IMR-90 (cell line): ENCODE data around the gene OTUB2. TPM values are rescaled to one million over a fixed set of nuclear protein-coding genes. Genes with fewer than 3 reads are reported as not detected.

Experiments used
- ATAC-seq: fragments of 200-7000 bp; cut with Tn5 transposase; 2 replicates; pipeline ENCODE4 v1.9.1; 2020; ENCODE audit warnings: low read depth, mild to moderate bottlenecking, moderate library complexity
- BruUV-seq: library from RNA; stranded (reverse); fragments of 400-500 nt; replicated peaks from 2 replicates; lab custom pipeline; 2021; lab: Mats Ljungman, UMichigan
- CTCF ChIA-PET: fragments of 300-600 bp; formaldehyde crosslinking; extraction: SDS; loops from one replicate; lab custom pipeline; 2021; ENCODE audit warnings: antibody characterized with exemption; lab: Yijun Ruan, JAX
- POLR2A ChIA-PET: fragments of 300-600 bp; sonication (Branson Sonifier 250); formaldehyde crosslinking; loops from one replicate; lab custom pipeline; 2022; ENCODE audit warnings: antibody characterized with exemption; ENCODE audit not compliant: unreplicated experiment; lab: Charles Lee
- DNase-seq: peaks from one replicate; pipeline ENCODE4 v3.0.0; 2013
- H2AFZ ChIP-seq: replicated peaks from 2 replicates; pipeline ENCODE3; 2013; ENCODE audit warnings: low read length, mild to moderate bottlenecking; ENCODE audit not compliant: poor library complexity
- H2AK5ac ChIP-seq: 2 replicates; pipeline ENCODE4 v1.6.1; 2013; ENCODE audit warnings: low read depth, low read length, inconsistent platforms
- H2AK9ac ChIP-seq: replicated peaks from 2 replicates; pipeline ENCODE3; 2013; ENCODE audit warnings: mild to moderate bottlenecking, low read depth, low read length, moderate library complexity; ENCODE audit not compliant: poor library complexity
- H2BK120ac ChIP-seq: 2 replicates; pipeline ENCODE4 v1.6.1; 2013; ENCODE audit warnings: low read depth, low read length, inconsistent platforms
- H2BK15ac ChIP-seq: 3 replicates; pipeline ENCODE4 v1.6.1; 2013; ENCODE audit warnings: low read depth, low read length, inconsistent platforms
- H2BK20ac ChIP-seq: 2 replicates; pipeline ENCODE4 v1.6.1; 2013; ENCODE audit warnings: low read depth, mild to moderate bottlenecking, inconsistent platforms, low read length, moderate library complexity
- H2BK5ac ChIP-seq: 2 replicates; pipeline ENCODE4 v1.6.1; 2013; ENCODE audit warnings: mild to moderate bottlenecking, low read depth, low read length, inconsistent platforms; ENCODE audit not compliant: poor library complexity, severe bottlenecking
- H3K14ac ChIP-seq: replicated peaks from 2 replicates; pipeline ENCODE4 v1.6.1; 2013; ENCODE audit warnings: low read depth, low read length, inconsistent platforms
- H3K18ac ChIP-seq: 2 replicates; pipeline ENCODE4 v1.6.1; 2013; ENCODE audit warnings: low read depth, low read length, control low read depth
- H3K23ac ChIP-seq: 2 replicates; pipeline ENCODE4 v1.6.1; 2013; ENCODE audit warnings: low read depth, low read length, inconsistent platforms
- H3K27ac ChIP-seq: 2 replicates; pipeline ENCODE4 v1.5.1; 2013; ENCODE audit warnings: mild to moderate bottlenecking, control low read depth, low read length; ENCODE audit not compliant: insufficient read depth
- H3K27me3 ChIP-seq: 2 replicates; pipeline ENCODE4 v1.6.1; 2013; ENCODE audit warnings: low read length; ENCODE audit not compliant: control insufficient read depth, insufficient read depth
- H3K36me3 ChIP-seq: 2 replicates; pipeline ENCODE4 v1.6.1; 2013; ENCODE audit warnings: low read length, mixed read lengths; ENCODE audit not compliant: control insufficient read depth, insufficient read depth
- H3K4ac ChIP-seq: 2 replicates; pipeline ENCODE4 v1.6.1; 2013; ENCODE audit warnings: low read depth, low read length, inconsistent platforms
- H3K4me1 ChIP-seq: 2 replicates; pipeline ENCODE4 v1.6.1; 2013; ENCODE audit warnings: low read length, mixed read lengths; ENCODE audit not compliant: control insufficient read depth, insufficient read depth
- H3K4me2 ChIP-seq: 2 replicates; pipeline ENCODE4 v1.6.1; 2013; ENCODE audit warnings: low read depth, mild to moderate bottlenecking, control low read depth, low read length, moderate library complexity
- H3K4me3 ChIP-seq: 2 replicates; pipeline ENCODE4 v1.5.1; 2013; ENCODE audit warnings: low read depth, mild to moderate bottlenecking, control low read depth, low read length, moderate library complexity; ENCODE audit not compliant: insufficient read depth
- H3K56ac ChIP-seq: 2 replicates; pipeline ENCODE4 v1.6.1; 2013; ENCODE audit warnings: low read length, inconsistent platforms; ENCODE audit not compliant: insufficient read depth; ENCODE audit errors: extremely low read depth
- H3K79me1 ChIP-seq, 2 experiments: 2 replicates each; pipeline ENCODE4 v1.6.1; 2013; ENCODE audit warnings: low read length in 2 of 2, inconsistent platforms in 1 of 2, low read depth in 1 of 2
- H3K9ac ChIP-seq: 2 replicates; pipeline ENCODE4 v1.6.1; 2013; ENCODE audit warnings: low read depth, low read length, control low read depth
- H3K9me1 ChIP-seq: 2 replicates; pipeline ENCODE4 v1.6.1; 2013; ENCODE audit warnings: low read length, inconsistent platforms; ENCODE audit not compliant: insufficient read depth
- H3K9me3 ChIP-seq: 2 replicates; pipeline ENCODE4 v1.6.1; 2013; ENCODE audit warnings: low read length; ENCODE audit not compliant: control insufficient read depth, insufficient read depth
- H4K20me1 ChIP-seq: 2 replicates; pipeline ENCODE4 v1.6.1; 2013; ENCODE audit warnings: low read length, inconsistent platforms; ENCODE audit not compliant: insufficient read depth
- H4K5ac ChIP-seq: 2 replicates; pipeline ENCODE4 v1.6.1; 2013; ENCODE audit warnings: mild to moderate bottlenecking, low read depth, low read length, control low read depth
- H4K8ac ChIP-seq, 2 experiments: 2 replicates each; pipeline ENCODE4 v1.6.1; 2013; ENCODE audit warnings: low read depth in 2 of 2, low read length in 2 of 2, control low read depth in 1 of 2, inconsistent platforms in 1 of 2
- H4K91ac ChIP-seq: 2 replicates; pipeline ENCODE4 v1.6.1; 2013; ENCODE audit warnings: low read depth, low read length, inconsistent platforms; ENCODE audit not compliant: insufficient read depth
- BHLHE40 ChIP-seq: fragments of 150-350 bp; IDR thresholded peaks from 2 replicates; pipeline ENCODE4 v1.6.1; 2016; ENCODE audit warnings: mild to moderate bottlenecking, low read depth, low read length
- CEBPB ChIP-seq: IDR thresholded peaks from 2 replicates; pipeline ENCODE4 v1.6.1; 2012; ENCODE audit warnings: low read depth, low read length, improper control_type of control experiment
- CHD1 ChIP-seq: IDR thresholded peaks from 2 replicates; pipeline ENCODE4 v1.6.1; 2012; ENCODE audit warnings: low read depth, low read length, improper control_type of control experiment
- CTCF ChIP-seq: conservative IDR thresholded peaks from 2 replicates; pipeline ENCODE4 v1.5.1; 2012; ENCODE audit warnings: mild to moderate bottlenecking, low read depth, low read length, improper control_type of control experiment
- ELK1 ChIP-seq: fragments of 150-350 bp; IDR thresholded peaks from 2 replicates; pipeline ENCODE4 v1.6.1; 2016; ENCODE audit warnings: low read depth, mild to moderate bottlenecking, low read length, moderate library complexity, borderline replicate concordance
- FOS ChIP-seq: fragments of 150-350 bp; IDR thresholded peaks from 2 replicates; pipeline ENCODE4 v1.6.1; 2016; ENCODE audit warnings: low read depth, low read length
- MAFK ChIP-seq: IDR thresholded peaks from 2 replicates; pipeline ENCODE4 v1.6.1; 2012; ENCODE audit warnings: low read depth, low read length, improper control_type of control experiment
- MAZ ChIP-seq: IDR thresholded peaks from 2 replicates; pipeline ENCODE4 v1.6.1; 2012; ENCODE audit warnings: low read depth, mild to moderate bottlenecking, low read length, improper control_type of control experiment, moderate library complexity, borderline replicate concordance
- MXI1 ChIP-seq: IDR thresholded peaks from 2 replicates; pipeline ENCODE4 v1.6.1; 2012; ENCODE audit warnings: low read depth, mild to moderate bottlenecking, low read length, moderate library complexity, borderline replicate concordance
- NFE2L2 ChIP-seq: fragments of 150-350 bp; IDR thresholded peaks from 2 replicates; pipeline ENCODE4 v1.6.1; 2016; ENCODE audit warnings: low read depth, mild to moderate bottlenecking, low read length
- POLR2A ChIP-seq: IDR thresholded peaks from 2 replicates; pipeline ENCODE4 v1.6.1; 2012; ENCODE audit warnings: mild to moderate bottlenecking, low read depth, low read length
- RAD21 ChIP-seq: IDR thresholded peaks from 2 replicates; pipeline ENCODE4 v1.6.1; 2012; ENCODE audit warnings: low read length, improper control_type of control experiment
- RCOR1 ChIP-seq: IDR thresholded peaks from 2 replicates; pipeline ENCODE4 v1.6.1; 2012; ENCODE audit warnings: mild to moderate bottlenecking, low read length, improper control_type of control experiment; ENCODE audit not compliant: insufficient replicate concordance
- RFX5 ChIP-seq: IDR thresholded peaks from 2 replicates; pipeline ENCODE4 v1.8.0; 2012; ENCODE audit warnings: low read depth, mild to moderate bottlenecking, low read length, moderate library complexity
- SMC3 ChIP-seq: fragments of 150-350 bp; IDR thresholded peaks from 2 replicates; pipeline ENCODE4 v1.6.1; 2016; ENCODE audit warnings: low read depth, mild to moderate bottlenecking, antibody characterized with exemption, low read length, moderate library complexity
- USF2 ChIP-seq: fragments of 150-350 bp; IDR thresholded peaks from 2 replicates; pipeline ENCODE4 v1.6.1; 2017; ENCODE audit warnings: mild to moderate bottlenecking, antibody characterized with exemption, low read length, low read depth
- WGBS, 2 experiments: methylation state at CpG; one replicate each; pipeline versions ENCODE4 v1.1.5 to v1.1.7; 2013; ENCODE audit warnings: missing lambda C conversion rate in 2 of 2; ENCODE audit not compliant: insufficient read length in 1 of 2; ENCODE audit errors: extremely low coverage in 2 of 2; 5-methylcytosine and 5-hydroxymethylcytosine counted together
- dilution Hi-C: fragments of 300-500 bp; cut with HindIII; formaldehyde crosslinking; loops from one replicate; pipeline ENCODE4 v1.14.3; 2018; ENCODE audit warnings: low sequenced_read_pairs; ENCODE audit not compliant: unreplicated experiment
- in situ Hi-C: fragments of 300-500 bp; cut with MboI; formaldehyde crosslinking; loops from 3 replicates; pipeline ENCODE4 v1.14.3; 2019; ENCODE audit warnings: low sequenced_read_pairs, inconsistent platforms, mixed read lengths
- intact Hi-C: fragments of 100-400 bp; cut with micrococcal nuclease; formaldehyde crosslinking; loops from 2 replicates; pipeline ENCODE4 v1.10.0; 2022
- polyA plus RNA-seq, 3 experiments: library from polyadenylated mRNA; depleted of rRNA; stranded (reverse); fragments of >200 nt; gene quantifications; 2 replicates each; pipeline ENCODE4 v1.2.3, GENCODE V29; 2012; ENCODE audit warnings: low replicate concordance in 1 of 3
- total RNA-seq: library from RNA; depleted of rRNA; stranded (reverse); fragments of >200 nt; gene quantifications from 2 replicates; pipeline ENCODE4 v1.2.3, GENCODE V29; 2012

OTUB2 gene
- total and polyA plus RNA-seq, 2 of the 4 experiments (the other 2 are of a cell fraction), result 1.1 to 2.5 TPM

GRCh38 chr14:94029265-94029664 is 3.1 kb downstream of the OTUB2 start:
- Histone ChIP-seq H3K9me3 (no peaks in the 10 kb centered on the region), H3K79me1 (0 out of 4 replicates have a peak, but pooled peaks cover 0 to 4% of the 10 kb centered on the region in 2 experiments), H2BK120ac (no peak overlapping the region), H2AK5ac (no peak overlapping the region), H2AK9ac (no peak overlapping the region), H3K56ac (no peak overlapping the region), H3K4me3 (no peak overlapping the region), H2BK20ac (no peak overlapping the region), H3K27me3 (no peaks in the 10 kb centered on the region), H4K5ac (no peak overlapping the region), H3K4me2 (no peak overlapping the region), H3K23ac (no peak overlapping the region), H4K8ac (no peak overlapping the region), H3K14ac (no peak overlapping the region), H3K9me1 (0 out of 2 replicates have a peak, but pooled peaks cover 5% of the 10 kb centered on the region), H2AFZ (no peak overlapping the region), H3K9ac (no peak overlapping the region), H4K20me1 (no peaks in the 10 kb centered on the region), H3K4ac (no peak overlapping the region), H4K91ac (no peak overlapping the region), H2BK5ac (no peak overlapping the region), H3K4me1 (no peaks in the 10 kb centered on the region; the same call in 1 of the 2 replicates), H3K27ac (no peak overlapping the region), H2BK15ac (no peak overlapping the region), H3K18ac (no peak overlapping the region), H3K36me3 (no peaks in the 10 kb centered on the region)
- TF ChIP-seq MAZ, result no peak
- no peak for TF ChIP-seq BHLHE40
- TF ChIP-seq MXI1, result no peak
- no peak for TF ChIP-seq CTCF
- no peak for TF ChIP-seq SMC3
- no peak for TF ChIP-seq POLR2A
- TF ChIP-seq CHD1, result no peak
- TF ChIP-seq ELK1, result no peak
- TF ChIP-seq FOS, result no peak
- TF ChIP-seq CEBPB, result no peak
- no peak for TF ChIP-seq NFE2L2
- no peak for TF ChIP-seq MAFK
- TF ChIP-seq RFX5, result no peak
- no peak for TF ChIP-seq RCOR1
- no peak for TF ChIP-seq USF2
- no peak for TF ChIP-seq RAD21
- BruUV-seq, result no TSS peak
- intact Hi-C loops, result no loop called here
- no peak for ATAC-seq
- in situ Hi-C loops, result no loop called here
- POLR2A ChIA-PET, result no interaction called here
- no peak for DNase-seq
- WGBS, 2 experiments, result 100% methylated on average over 1 of the region's 4 CpGs; no CpG with 5 or more reads in 1 of the 2 experiments
- CTCF ChIA-PET, result no interaction called here
- dilution Hi-C loops, result no loop called here
